Neutrophil (primary cell): ENCODE data around the gene RNU2-63P.
"Not testable (repeated sequence)": the region's sequence is repeated elsewhere in the genome, so short reads cannot be mapped to it uniquely, and the experiment has no call there.

Experiments used
- H3K27ac ChIP-seq: fragments of 200-600 bp; sonication (generic); 2 replicates; pipeline ENCODE4 v1.5.1; 2016; ENCODE audit warnings: mild to moderate bottlenecking, moderate library complexity
- H3K27me3 ChIP-seq: fragments of 200-600 bp; sonication (generic); 2 replicates; pipeline ENCODE4 v1.6.0; 2016; ENCODE audit warnings: mild to moderate bottlenecking
- H3K36me3 ChIP-seq: fragments of 200-600 bp; sonication (generic); 2 replicates; pipeline ENCODE4 v1.5.1; 2017
- H3K4me1 ChIP-seq, 2 experiments: fragments of 200-600 bp in 1 of 2; sonication (generic) in 1 of 2; 1 replicate in 1 of 2; 2 replicates in 1 of 2; pipeline versions ENCODE4 v1.5.1 to v1.6.1; 2013 to 2016; ENCODE audit warnings: low read depth in 1 of 2, low read length in 1 of 2, mild to moderate bottlenecking in 1 of 2, moderate library complexity in 1 of 2; ENCODE audit not compliant: control insufficient read depth in 1 of 2, insufficient read depth in 1 of 2
- H3K4me3 ChIP-seq, 2 experiments: fragments of 200-600 bp in 1 of 2; sonication (generic) in 1 of 2; 1 replicate in 1 of 2; 2 replicates in 1 of 2; pipeline ENCODE4 v1.5.1; 2013 to 2016; ENCODE audit warnings: low read depth in 1 of 2, low read length in 1 of 2, mild to moderate bottlenecking in 1 of 2, moderate library complexity in 1 of 2
- H3K9me3 ChIP-seq: fragments of 200-600 bp; sonication (generic); 2 replicates; pipeline ENCODE4 v1.5.1; 2016
- CTCF ChIP-seq: fragments of 200-600 bp; sonication (generic); IDR thresholded peaks from 2 replicates; pipeline ENCODE4 v1.5.1; 2016; ENCODE audit warnings: antibody characterized with exemption

The RNU2-63P gene

GRCh38 chr2:88051792-88052191, 35.4 kb upstream of the RNU2-63P start:
- H3K36me3 ChIP-seq: peaks cover 9% of the 10 kb centered on the region
- no peak overlapping the region for H3K4me3 ChIP-seq
- no peaks in the 10 kb centered on the region for H3K27me3 ChIP-seq
- TF ChIP-seq CTCF: no peak
- peaks cover 34 to 44% of the 10 kb centered on the region in 2 experiments for H3K4me1 ChIP-seq
- peak overlapping the region; percentile 97 for H3K27ac ChIP-seq
- H3K9me3 ChIP-seq: no peaks in the 10 kb centered on the region

- Histone ChIP-seq H3K4me1 (peaks cover 23 to 36% of the 10 kb centered on the region in 2 experiments), H3K9me3 (no peaks in the 10 kb centered on the region), H3K27ac (no peak overlapping the region), H3K36me3 (peaks cover 9% of the 10 kb centered on the region), H3K4me3 (no peak overlapping the region), H3K27me3 (no peaks in the 10 kb centered on the region)
- no peak for TF ChIP-seq CTCF
Measured at GRCh38 chr2:88049622-88050021, 33.3 kb upstream of the RNU2-63P start.

GRCh38 chr2:88048541-88048940, 32.2 kb upstream of the RNU2-63P start:
- no peaks in the 10 kb centered on the region for H3K27me3 ChIP-seq
- TF ChIP-seq CTCF: no peak
- H3K4me1 ChIP-seq: peaks cover 12 to 25% of the 10 kb centered on the region in 2 experiments
- H3K9me3 ChIP-seq: no peaks in the 10 kb centered on the region
- H3K27ac ChIP-seq: no peak overlapping the region
- peaks cover 15% of the 10 kb centered on the region for H3K36me3 ChIP-seq
- H3K4me3 ChIP-seq: no peak overlapping the region

GRCh38 chr2:88045561-88045960, 29.2 kb upstream of the RNU2-63P start:
- not testable (repeated sequence) for H3K4me1 ChIP-seq, H3K4me3 ChIP-seq, H3K27me3 ChIP-seq, H3K27ac ChIP-seq, H3K9me3 ChIP-seq
- H3K36me3 ChIP-seq: peaks cover 17% of the 10 kb centered on the region

- Histone ChIP-seq H3K27me3 (no peaks in the 10 kb centered on the region), H3K4me1 (peaks cover 0 to 7% of the 10 kb centered on the region in 2 experiments), H3K4me3 (no peak overlapping the region), H3K27ac (no peak overlapping the region), H3K9me3 (no peaks in the 10 kb centered on the region), H3K36me3 (peaks cover 7% of the 10 kb centered on the region)
- no peak for TF ChIP-seq CTCF
Measured at GRCh38 chr2:88042476-88042875, 26.1 kb upstream of the RNU2-63P start.

GRCh38 chr2:88038263-88039105, 22.1 kb upstream of the RNU2-63P start:
- H3K27ac ChIP-seq: peak overlapping the region; percentile 24
- TF ChIP-seq CTCF: no peak
- no peaks in the 10 kb centered on the region for H3K9me3 ChIP-seq
- peaks cover 12 to 13% of the 10 kb centered on the region in 2 experiments for H3K4me1 ChIP-seq
- H3K27me3 ChIP-seq: no peaks in the 10 kb centered on the region
- no peak overlapping the region for H3K4me3 ChIP-seq
- H3K36me3 ChIP-seq: peaks cover 26% of the 10 kb centered on the region
